HG03097 (cell line): ENCODE data around the gene GNA12.

Experiments
- ATAC-seq: cut with Tn5 transposase; IDR thresholded peaks from one replicate; pipeline ENCODE4 v1.9.1; 2021; ENCODE audit not compliant: unreplicated experiment, low FRiP score

The GNA12 gene

GRCh38 chr7:2805213-2805944, 38.7 kb downstream of the GNA12 start:
- no peak for ATAC-seq

GRCh38 chr7:2804227-2804763, 39.8 kb downstream of the GNA12 start:
- no peak for ATAC-seq

DNA sequence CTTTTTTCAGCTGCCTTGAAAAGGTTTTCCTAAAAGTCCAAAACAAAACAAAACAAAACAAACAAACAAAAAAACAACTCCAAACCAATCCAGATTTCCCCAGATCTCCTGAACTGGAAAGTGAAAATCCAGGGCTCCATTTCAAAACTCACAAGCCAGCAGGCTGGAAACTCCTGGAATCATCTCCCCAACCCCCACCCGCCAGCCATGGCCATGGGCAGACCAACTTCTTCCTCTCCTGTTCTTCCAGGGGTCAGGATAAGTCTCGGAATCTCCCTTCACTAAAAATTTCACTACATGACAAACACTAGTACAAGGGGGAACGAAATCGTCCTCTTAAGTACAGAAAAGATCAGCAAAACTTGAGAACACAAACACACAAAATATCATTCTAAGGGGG, 40.4 kb downstream of the GNA12 start:
- no peak for ATAC-seq

GRCh38 chr7:2803342-2803692, 40.8 kb downstream of the GNA12 start:
- no peak for ATAC-seq

GRCh38 chr7:2802504-2803341, 41.4 kb downstream of the GNA12 start:
- no peak for ATAC-seq

DNA sequence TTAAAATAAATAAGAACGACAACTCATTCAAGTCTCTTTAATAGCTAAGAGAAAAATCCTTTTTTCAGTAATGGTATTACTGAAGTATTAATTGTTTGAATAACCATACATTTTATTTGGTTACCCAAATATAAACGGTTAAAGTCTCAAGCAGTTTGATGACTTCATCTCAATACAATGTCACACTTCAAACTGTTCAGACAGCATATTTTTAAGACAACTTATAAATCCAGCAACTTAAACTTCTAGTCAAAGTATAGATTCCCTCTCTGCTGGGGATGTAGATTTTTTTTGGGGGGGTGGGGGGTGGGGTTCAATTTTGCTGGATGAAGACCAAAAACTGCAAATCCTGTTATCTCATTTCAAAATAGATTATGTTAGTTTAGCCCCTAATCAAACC, 42.0 kb downstream of the GNA12 start:
- no peak for ATAC-seq

DNA sequence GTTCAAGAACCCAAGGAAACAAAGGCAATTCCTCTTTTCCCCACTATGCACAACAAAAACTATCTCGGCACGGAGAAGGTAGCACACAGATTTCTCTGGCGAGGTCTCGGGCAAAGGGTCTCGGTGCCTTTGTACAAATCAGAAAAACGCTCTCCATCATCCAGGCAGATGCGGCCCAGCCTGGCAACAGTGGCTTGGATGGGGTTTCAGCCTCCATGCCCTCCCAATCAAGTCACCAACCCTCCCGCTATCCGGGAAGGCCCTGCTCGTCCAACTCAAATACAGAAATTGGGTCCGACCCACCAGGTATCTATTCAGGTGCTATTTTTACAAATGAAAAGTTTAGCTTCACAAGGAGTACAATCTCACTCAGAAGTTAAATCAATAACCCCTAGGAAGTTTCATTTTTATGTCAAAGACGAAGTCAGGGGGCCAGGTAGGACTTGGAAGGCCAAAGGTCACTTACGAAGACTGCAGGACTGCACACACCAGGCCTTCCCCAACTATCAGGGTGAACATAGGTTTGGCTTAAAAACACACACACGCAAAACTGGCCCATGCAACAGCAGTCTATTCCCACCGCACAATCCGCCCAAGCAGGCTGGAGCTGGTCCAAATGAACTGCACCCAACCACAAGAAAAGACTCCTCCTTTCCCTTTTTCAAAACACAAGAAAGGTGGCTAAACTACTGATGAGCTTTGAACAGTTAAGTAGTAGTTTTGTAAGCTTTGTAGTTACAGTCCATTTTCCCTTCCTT, 43.0 kb downstream of the GNA12 start:
- no peak for ATAC-seq

- ATAC-seq, result no peak
Observed at GRCh38 chr7:2800220-2800930, 43.7 kb downstream of the GNA12 start.

GRCh38 chr7:2799253-2799652, 44.9 kb downstream of the GNA12 start:
- no peak for ATAC-seq

GRCh38 chr7:2798669-2799068, 45.4 kb downstream of the GNA12 start:
- ATAC-seq, result no peak

DNA sequence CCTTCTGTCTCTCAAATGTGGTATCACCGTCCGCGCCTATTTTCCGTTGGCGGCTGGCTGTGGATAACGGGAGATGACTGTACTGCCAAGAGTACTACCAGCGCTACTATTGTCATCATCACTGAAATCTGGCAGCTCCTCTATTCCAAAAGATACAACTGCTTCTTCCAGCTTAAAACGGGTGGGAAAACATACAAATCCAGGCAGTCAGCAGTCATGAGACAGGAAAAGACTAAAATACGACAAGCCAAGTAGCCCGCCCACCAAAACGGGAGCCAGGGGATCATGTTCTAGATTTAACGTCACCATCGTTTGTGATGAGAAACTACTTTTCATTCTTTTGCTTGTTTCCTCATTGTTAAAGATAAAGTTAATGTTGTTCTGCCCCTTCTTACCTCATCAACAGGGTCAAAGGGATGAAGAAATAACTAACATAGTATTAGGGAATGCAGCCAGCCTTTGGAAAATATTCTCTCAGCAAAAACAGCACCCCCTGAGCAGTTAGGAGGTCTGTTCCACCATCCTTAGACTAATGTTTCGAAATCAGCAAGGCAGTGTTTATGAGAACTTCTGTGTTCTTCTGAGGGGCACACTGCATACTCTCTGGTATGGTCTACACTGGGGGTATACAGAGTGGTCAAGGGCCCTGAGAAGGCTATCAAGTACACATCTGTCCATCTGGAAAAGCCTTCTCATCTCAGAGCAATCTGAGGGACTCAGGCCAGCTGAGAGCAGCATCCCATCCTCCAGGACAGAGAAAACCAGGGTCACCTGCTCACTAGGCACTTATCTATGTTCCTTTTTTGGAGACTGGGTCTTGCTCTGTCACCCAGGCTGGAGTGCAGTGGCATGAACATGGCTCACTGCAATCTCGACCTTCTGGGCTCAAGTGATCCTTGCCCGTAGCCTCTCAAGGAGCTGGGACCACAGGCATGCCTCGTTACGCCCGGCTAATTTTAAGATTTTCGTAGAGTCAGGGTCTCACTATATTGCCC, 47.5 kb downstream of the GNA12 start:
- no peak for ATAC-seq

DNA sequence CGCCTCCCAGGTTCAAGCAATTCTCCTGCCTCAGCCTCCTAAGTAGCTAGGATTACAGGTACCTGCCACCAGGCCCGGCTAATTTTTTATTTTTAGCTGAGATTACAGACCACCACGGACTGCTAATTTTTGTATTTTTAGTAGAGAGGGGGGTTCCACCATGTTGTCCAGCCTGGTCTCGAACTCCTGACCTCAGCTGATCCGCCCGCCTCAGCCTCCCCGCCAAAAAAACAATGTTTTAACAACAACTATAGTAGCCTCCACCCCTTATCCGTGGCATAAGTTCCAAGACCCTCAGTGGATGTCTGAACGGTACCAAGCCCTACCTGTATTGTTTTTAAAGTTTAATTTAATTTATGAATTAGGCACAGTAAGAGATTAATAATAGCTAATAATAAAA, 48.2 kb downstream of the GNA12 start:
- ATAC-seq, result no peak

DNA sequence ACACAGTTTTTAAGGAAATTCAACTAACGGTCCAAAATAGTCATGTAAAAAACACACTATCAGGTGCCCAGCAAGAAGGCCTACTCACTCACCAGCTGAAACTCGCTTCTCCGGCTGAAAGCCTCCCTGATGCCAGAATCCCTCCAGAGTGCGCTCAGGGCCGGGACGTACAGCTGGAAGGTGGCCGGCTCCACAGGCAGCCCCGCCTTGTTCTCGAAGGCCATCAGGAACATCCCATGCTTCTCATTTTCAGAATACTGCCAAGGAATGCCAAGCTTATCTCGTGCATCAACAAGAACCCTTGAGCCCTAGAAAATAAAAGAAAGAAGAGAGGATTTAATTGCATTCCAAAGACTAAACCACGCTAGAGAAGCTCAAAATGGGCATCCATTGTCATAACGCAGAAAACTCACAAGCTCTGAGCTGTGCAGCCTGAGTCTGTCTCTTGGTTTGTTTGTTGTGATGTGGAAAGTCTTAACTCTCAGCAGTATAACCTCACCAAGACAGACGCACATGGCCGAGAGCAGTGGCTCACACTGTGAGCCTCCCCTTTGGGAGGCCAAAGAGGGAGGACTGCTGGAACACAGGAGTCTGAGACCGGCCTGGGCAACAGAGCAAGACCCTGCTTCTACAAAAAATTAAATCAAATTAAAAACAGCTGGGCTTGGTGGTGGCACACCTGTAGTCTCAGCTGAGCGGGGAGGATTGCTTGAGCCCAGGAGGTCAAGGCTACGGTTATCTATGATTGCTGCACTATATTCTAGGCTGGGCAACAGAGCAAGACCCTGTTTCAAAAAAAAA, 49.1 kb downstream of the GNA12 start:
- ATAC-seq, result no peak

DNA sequence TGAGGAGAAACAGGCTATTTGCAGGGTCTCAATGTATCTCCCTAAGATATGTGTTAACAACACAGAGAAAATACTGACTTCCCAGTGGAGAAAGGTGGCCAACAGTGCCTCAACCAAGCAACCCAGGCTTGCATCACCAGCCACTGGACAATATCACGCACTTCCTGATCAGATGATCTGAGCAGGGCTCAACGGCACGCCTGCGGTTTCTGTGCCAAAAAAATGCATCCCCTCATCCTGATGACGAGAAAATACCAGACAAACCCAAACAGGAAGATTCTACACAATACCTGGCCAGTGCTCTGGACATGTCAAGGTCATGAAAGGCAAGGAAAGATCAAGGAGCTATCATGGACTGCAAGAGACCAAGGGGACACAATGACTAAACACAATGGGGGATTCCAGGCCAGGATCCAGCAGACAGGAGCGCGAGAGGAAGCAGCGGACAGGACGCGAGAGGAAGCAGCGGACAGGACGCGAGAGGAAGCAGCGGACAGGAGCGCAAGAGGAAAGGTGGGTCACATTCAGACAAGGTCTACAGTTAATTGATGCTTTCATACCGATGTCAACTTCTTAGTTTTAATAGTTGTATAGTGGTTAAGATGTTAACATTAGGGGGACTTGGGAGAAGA, 51.1 kb downstream of the GNA12 start:
- ATAC-seq, result no peak

GRCh38 chr7:2792235-2792634, 51.9 kb downstream of the GNA12 start:
- no peak for ATAC-seq

GRCh38 chr7:2791390-2791789, 52.7 kb downstream of the GNA12 start:
- no peak for ATAC-seq

- no peak for ATAC-seq
Observed at GRCh38 chr7:2787251-2787951, 56.7 kb downstream of the GNA12 start.
